ENCODE data around the gene CYP46A1. TPM values are rescaled to one million over a fixed set of nuclear protein-coding genes. Genes with fewer than 3 reads are reported as not detected.

The CYP46A1 gene
- total and polyA plus RNA-seq, 12 donors = 0.67 to 5.9 (median 2.1) TPM

GRCh38 chr14:99727096-99727870 lies 43.2 kb downstream of the CYP46A1 start:
- 51 to 87% (median 84%) methylated on average over 4 to 25 of the region's 25 CpGs for WGBS, 4 donors
- TF ChIP-seq CTCF (IDR thresholded peaks at IDR 0.05) = no peak
- TF ChIP-seq POLR2A (IDR thresholded peaks at IDR 0.05) = no peak
- intact Hi-C loops (cut with DNase I) = loop anchor here in 1 of 2 donors (5.0 kb wide), 1 partner anchor 160 kb away; no protein-coding TSS in a partner anchor

GRCh38 chr14:99728231-99728920 lies 44.3 kb downstream of the CYP46A1 start:
- Histone ChIP-seq H3K27me3 (peaks cover 7% of the 10 kb centered on the region), H3K36me3 (replicated peaks in 1 of 2) (no peaks in the 10 kb centered on the region), H3K4me3 (no peak overlapping the region), H3K9me3 (replicated peaks in 1 of 3) (no peaks in the 10 kb centered on the region), H3K4me1 (replicated peaks in 1 of 2) (peaks cover 22 to 30% of the 10 kb centered on the region in 2 donors), H3K27ac (no peak overlapping the region)
- peak in 4 of 7 donors; percentile 6 to 43 (median 16) for DNase-seq
- WGBS, 4 donors = 63 to 91% (median 78%) methylated on average over 4 to 16 of the region's 16 CpGs
- TF ChIP-seq POLR2A (IDR thresholded peaks at IDR 0.05) (no peak), CTCF (IDR thresholded peaks at IDR 0.05) (no peak)
- intact Hi-C loops (cut with DNase I) = loop anchor here (2.0 to 5.0 kb wide), 2 partner anchors 156 to 159 kb away; no protein-coding TSS in a partner anchor

More at GRCh38 chr14:99727096-99727870, 43.2 kb downstream of the CYP46A1 start:
- Histone ChIP-seq H3K4me3 (no peak overlapping the region), H3K27ac (no peak overlapping the region), H3K36me3 (replicated peaks in 1 of 2) (no peaks in the 10 kb centered on the region), H3K9me3 (replicated peaks in 1 of 3) (no peaks in the 10 kb centered on the region), H3K4me1 (replicated peaks in 1 of 2) (peaks cover 17 to 23% of the 10 kb centered on the region in 2 donors), H3K27me3 (peaks cover 7% of the 10 kb centered on the region)
- peak in 4 of 7 donors; percentile 7 to 36 (median 14) for DNase-seq

GRCh38 chr14:99728981-99729451 lies 44.9 kb downstream of the CYP46A1 start:
- no peak overlapping the region for H3K27ac ChIP-seq
- TF ChIP-seq CTCF (IDR thresholded peaks at IDR 0.05) = no peak
- peaks cover 22 to 30% of the 10 kb centered on the region in 2 donors for H3K4me1 ChIP-seq (replicated peaks in 1 of 2)
- peak in 2 of 7 donors; percentile 2 to 36 for DNase-seq
- peaks cover 7% of the 10 kb centered on the region for H3K27me3 ChIP-seq
- no peaks in the 10 kb centered on the region for H3K9me3 ChIP-seq (replicated peaks in 1 of 3)
- WGBS, 4 donors = 63 to 77% (median 74%) methylated on average over 4 of the region's 4 CpGs
- H3K4me3 ChIP-seq = no peak overlapping the region
- no peaks in the 10 kb centered on the region for H3K36me3 ChIP-seq (replicated peaks in 1 of 2)
- intact Hi-C loops (cut with DNase I) = loop anchor here (2.0 to 5.0 kb wide), 2 partner anchors 156 to 158 kb away; no protein-coding TSS in a partner anchor
